Keratinocyte (primary cell): ENCODE data around the gene LRRFIP2. TPM values are rescaled to one million over a fixed set of nuclear protein-coding genes. Genes with fewer than 3 reads are reported as not detected.
A peak's percentile ranks its signal among the peaks of the same experiment; 100 is the strongest.

Experiments used
- DNase-seq: peaks from one replicate; pipeline ENCODE4 v3.0.0-alpha.2; 2011; ENCODE audit warnings: low read depth, missing footprints, low spot score
- FAIRE-seq: peaks from 2 replicates; lab custom pipeline; 2011; peaks lifted over from hg19 to GRCh38; lab: Jason Lieb, UNC
- H2AFZ ChIP-seq: 2 replicates; pipeline ENCODE4 v1.6.0; 2012; ENCODE audit warnings: low read length, control low read depth, inconsistent platforms; ENCODE audit not compliant: control insufficient read depth
- H3K27ac ChIP-seq: 2 replicates; pipeline ENCODE4 v1.5.1; 2011; ENCODE audit warnings: low read length; ENCODE audit not compliant: control insufficient read depth, insufficient read depth
- H3K27me3 ChIP-seq: 3 replicates; pipeline ENCODE4 v1.6.0; 2011; ENCODE audit warnings: low read length; ENCODE audit not compliant: control insufficient read depth, insufficient read depth; ENCODE audit errors: extremely low read depth
- H3K36me3 ChIP-seq, 2 experiments: 2 replicates in 1 of 2; 3 replicates in 1 of 2; pipeline ENCODE4 v1.5.1; 2011; ENCODE audit warnings: low read length in 2 of 2, mild to moderate bottlenecking in 1 of 2; ENCODE audit not compliant: control insufficient read depth in 2 of 2, insufficient read depth in 2 of 2; ENCODE audit errors: extremely low read depth in 1 of 2
- H3K4me1 ChIP-seq: 3 replicates; pipeline ENCODE4 v1.5.1; 2011; ENCODE audit warnings: low read length; ENCODE audit not compliant: control insufficient read depth, insufficient read depth; ENCODE audit errors: extremely low read depth
- H3K4me2 ChIP-seq: 3 replicates; pipeline ENCODE4 v1.6.0; 2011; ENCODE audit warnings: low read depth, low read length; ENCODE audit not compliant: control insufficient read depth, insufficient read depth; ENCODE audit errors: extremely low read depth
- H3K4me3 ChIP-seq, 3 experiments: fragments of 200-600 bp in 1 of 3; sonication (generic) in 1 of 3; 2 replicates in 2 of 3; 3 replicates in 1 of 3; pipeline ENCODE4 v1.5.1; 2011 to 2016; ENCODE audit warnings: low read length in 3 of 3, mild to moderate bottlenecking in 3 of 3, control low read depth in 2 of 3, inconsistent platforms in 1 of 3, low read depth in 1 of 3, mixed read lengths in 1 of 3, mixed run types in 1 of 3, moderate library complexity in 1 of 3; ENCODE audit not compliant: control insufficient read depth in 2 of 3, insufficient read depth in 2 of 3; ENCODE audit errors: extremely low read depth in 1 of 3
- H3K79me2 ChIP-seq: 2 replicates; pipeline ENCODE4 v1.6.0; 2012; ENCODE audit warnings: low read length; ENCODE audit not compliant: control insufficient read depth, insufficient read depth
- H3K9ac ChIP-seq: 3 replicates; pipeline ENCODE4 v1.6.0; 2011; ENCODE audit warnings: low read length; ENCODE audit not compliant: control insufficient read depth, insufficient read depth; ENCODE audit errors: extremely low read depth
- H3K9me1 ChIP-seq: 3 replicates; pipeline ENCODE4 v1.6.0; 2011; ENCODE audit warnings: low read length; ENCODE audit not compliant: control insufficient read depth, insufficient read depth; ENCODE audit errors: extremely low read depth
- H3K9me3 ChIP-seq: 2 replicates; pipeline ENCODE4 v1.5.1; 2012; ENCODE audit warnings: low read depth, low read length; ENCODE audit not compliant: control insufficient read depth
- H4K20me1 ChIP-seq: 3 replicates; pipeline ENCODE4 v1.6.0; 2011; ENCODE audit warnings: low read length; ENCODE audit not compliant: control insufficient read depth, insufficient read depth; ENCODE audit errors: extremely low read depth
- CTCF ChIP-seq, 3 experiments: IDR thresholded peaks in 1 of 3; conservative IDR thresholded peaks in 1 of 3; optimal IDR thresholded peaks in 1 of 3; 2 replicates in 2 of 3; 3 replicates in 1 of 3; pipeline versions ENCODE3 to v1.5.1; 2011; ENCODE audit warnings: low read length in 3 of 3, mild to moderate bottlenecking in 3 of 3, moderate library complexity in 2 of 3, control low read depth in 1 of 3, inconsistent platforms in 1 of 3; ENCODE audit not compliant: insufficient read depth in 2 of 3; ENCODE audit errors: extremely low read depth in 1 of 3
- EZH2 ChIP-seq: IDR thresholded peaks from one replicate; pipeline ENCODE4 v1.6.1; 2012; ENCODE audit warnings: inconsistent platforms, mild to moderate bottlenecking, low read length, moderate library complexity
- dilution Hi-C: fragments of 300-500 bp; cut with MboI; formaldehyde crosslinking; loops from one replicate; pipeline ENCODE4 v1.7.0; 2020; ENCODE audit warnings: low sequenced_read_pairs; ENCODE audit not compliant: extremely low pct_ligation_motif_present
- polyA plus RNA-seq, 5 experiments: library from polyadenylated mRNA; depleted of rRNA in 3 of 5; stranded (reverse) in 3 of 5; stranded (forward) in 1 of 5; unstranded in 1 of 5; fragments of >200 nt; gene quantifications; 1 replicate in 1 of 5; 2 replicates in 3 of 5; 3 replicates in 1 of 5; pipeline versions ENCODE4 v1.2.1 to v1.2.3, GENCODE V29; 2011 to 2012; ENCODE audit warnings: missing spikeins in 2 of 5, low read depth in 1 of 5, low replicate concordance in 1 of 5

LRRFIP2 gene
- polyA plus RNA-seq, 1 donor (not counting 4 experiments of a cell fraction or from before 2014, with no cell fraction given) = 70.3 TPM

DNA sequence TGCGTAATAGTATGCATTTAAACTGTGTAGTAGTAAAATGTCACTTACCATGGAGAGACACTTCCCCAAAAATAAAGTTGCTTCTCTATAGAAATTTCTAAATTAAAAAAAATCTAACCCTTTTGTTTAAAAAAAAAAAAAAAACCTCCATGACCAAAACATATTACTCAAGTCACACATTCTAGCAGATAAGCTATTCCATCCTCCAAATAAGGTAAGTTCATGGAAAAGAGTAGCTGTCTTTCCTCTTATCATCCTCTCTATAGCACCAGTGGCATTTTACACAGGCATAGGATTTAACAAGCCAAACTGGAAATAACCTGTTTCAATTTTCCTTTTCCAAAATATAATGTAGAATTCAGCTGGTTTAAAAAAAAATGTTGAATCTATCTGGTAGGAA, 57.4 kb downstream of the LRRFIP2 start:
- dilution Hi-C loops = no loop called here
- Histone ChIP-seq H3K79me2 (peaks cover 13% of the 10 kb centered on the region), H3K9me1 (no peaks in the 10 kb centered on the region), H3K27me3 (no peaks in the 10 kb centered on the region), H3K9me3 (no peaks in the 10 kb centered on the region), H2AFZ (no peak overlapping the region), H3K4me1 (peaks cover 16% of the 10 kb centered on the region), H3K36me3 (peaks cover 3 to 7% of the 10 kb centered on the region in 2 experiments), H3K4me3 (no peak overlapping the region), H3K9ac (no peak overlapping the region), H4K20me1 (no peaks in the 10 kb centered on the region), H3K4me2 (no peak overlapping the region), H3K27ac (no peak overlapping the region)
- no peak for DNase-seq
- FAIRE-seq = no peak
- TF ChIP-seq EZH2 = no peak
- no peak for TF ChIP-seq CTCF (optimal IDR thresholded peaks at IDR 0.05 in 1 of 3, IDR thresholded peaks at IDR 0.05 in 1 of 3, conservative IDR thresholded peaks at IDR 0.05 in 1 of 3; ENCODE audit: extremely low read depth in 1 of 3, insufficient read depth in 2 of 3, low read length in 3 of 3)

GRCh38 chr3:37115446-37115845, 58.9 kb downstream of the LRRFIP2 start:
- dilution Hi-C loops = no loop called here
- Histone ChIP-seq H4K20me1 (no peaks in the 10 kb centered on the region), H3K4me2 (no peak overlapping the region), H3K27ac (peak overlapping the region; percentile 64), H3K9ac (no peak overlapping the region), H3K27me3 (no peaks in the 10 kb centered on the region), H3K4me1 (peaks cover 16% of the 10 kb centered on the region), H2AFZ (no peak overlapping the region), H3K9me1 (no peaks in the 10 kb centered on the region), H3K4me3 (no peak overlapping the region), H3K9me3 (no peaks in the 10 kb centered on the region), H3K36me3 (peaks cover 0 to 6% of the 10 kb centered on the region in 2 experiments), H3K79me2 (peaks cover 11% of the 10 kb centered on the region)
- DNase-seq (peak; percentile 7), FAIRE-seq (no peak)
- TF ChIP-seq EZH2 (no peak), CTCF (optimal IDR thresholded peaks at IDR 0.05 in 1 of 3, IDR thresholded peaks at IDR 0.05 in 1 of 3, conservative IDR thresholded peaks at IDR 0.05 in 1 of 3; ENCODE audit: extremely low read depth in 1 of 3, insufficient read depth in 2 of 3, low read length in 3 of 3) (no peak)
